GM18861 (cell line): ENCODE results near the gene ZBTB42.

Experiments
- ATAC-seq: cut with Tn5 transposase; IDR thresholded peaks from one replicate; pipeline ENCODE4 v1.9.1; 2021; ENCODE audit not compliant: unreplicated experiment

ZBTB42 gene

DNA sequence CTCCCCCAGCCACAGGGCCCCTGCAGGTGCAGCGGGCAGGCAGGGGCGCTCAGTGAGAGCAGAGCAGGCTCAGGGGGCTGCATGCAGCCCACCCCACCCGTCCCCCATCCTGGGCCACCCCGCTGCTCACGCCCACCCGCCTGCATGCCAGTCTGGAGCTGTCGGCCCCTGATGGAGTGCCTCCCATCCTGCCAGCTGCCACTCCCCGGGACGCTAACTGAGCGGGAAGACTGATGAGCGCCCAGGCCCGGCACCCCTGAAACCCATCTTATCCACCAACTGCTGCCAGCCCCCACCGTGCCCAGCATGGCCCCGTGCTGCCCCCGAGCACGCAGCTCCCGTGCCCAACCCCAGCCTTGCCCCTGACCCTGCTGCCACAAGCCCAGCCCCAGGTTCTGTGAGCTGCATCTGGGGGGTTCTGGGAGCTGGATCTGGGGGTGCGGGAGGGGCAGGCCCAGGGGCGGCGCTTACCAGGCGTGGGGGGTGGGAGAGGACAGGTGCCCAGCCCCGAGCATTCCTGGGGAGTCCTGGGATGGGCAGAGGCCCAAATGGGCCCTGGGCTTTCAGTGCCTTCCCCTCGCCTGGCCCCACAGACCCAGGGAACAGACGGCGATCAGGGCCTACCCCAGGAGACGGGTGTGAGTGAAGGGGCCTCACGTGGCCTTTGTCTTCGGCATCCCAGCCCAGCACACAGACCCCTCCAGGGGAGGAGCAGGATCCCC is 18.7 kb upstream of the ZBTB42 start:
- ATAC-seq = no peak

DNA sequence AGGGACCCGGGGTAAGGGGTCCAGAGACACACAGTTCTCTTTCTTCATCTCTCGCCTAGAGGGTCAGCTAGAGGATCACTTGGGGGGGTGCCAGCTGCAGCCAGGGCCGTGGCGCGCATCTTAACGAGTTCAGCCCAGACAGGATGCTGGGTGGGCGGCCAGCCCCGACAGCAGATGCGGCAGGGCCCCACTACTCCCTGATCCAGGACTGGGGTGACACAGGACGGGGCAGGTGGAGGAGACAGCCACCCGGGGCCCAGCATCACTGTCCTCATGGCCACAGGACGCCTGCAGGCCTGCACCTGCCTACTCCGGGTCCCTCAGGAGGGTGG is 18.1 kb upstream of the ZBTB42 start:
- ATAC-seq = no peak

DNA sequence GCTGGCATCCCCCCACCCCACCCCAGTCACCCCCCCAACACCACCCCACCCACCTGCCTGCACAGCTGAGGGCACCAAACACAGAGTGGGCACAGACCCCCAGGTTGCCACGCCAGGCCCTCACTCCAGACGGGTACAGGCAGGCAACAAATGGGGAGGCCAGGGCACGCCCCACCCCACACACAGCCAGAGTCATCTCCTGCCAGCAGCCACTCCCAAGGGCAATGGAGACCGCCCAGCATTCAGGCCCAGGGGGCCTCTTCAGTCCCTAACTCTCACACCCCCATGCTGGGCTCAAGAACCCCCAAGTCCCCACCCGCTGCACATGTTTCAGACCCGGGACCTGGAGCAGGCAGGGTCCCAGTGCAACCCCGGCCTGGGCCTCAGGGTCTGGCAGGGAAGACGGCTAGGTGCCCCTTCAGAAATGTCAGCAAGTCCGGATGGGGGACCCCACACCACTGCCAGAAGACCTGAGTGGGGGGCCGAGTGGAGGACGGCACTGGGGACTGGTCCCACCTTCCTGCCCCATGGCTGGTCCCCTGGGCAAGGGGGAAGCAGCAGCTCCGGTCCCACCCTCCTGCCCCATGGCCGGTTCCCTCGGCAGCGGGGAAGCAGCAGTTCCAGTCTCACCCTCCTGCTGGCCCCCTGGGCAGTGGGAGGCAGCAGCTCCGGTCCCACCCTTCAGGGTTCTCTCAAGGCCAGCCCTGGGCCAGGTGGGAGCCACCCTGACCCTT is 17.2 kb upstream of the ZBTB42 start:
- ATAC-seq = no peak

DNA sequence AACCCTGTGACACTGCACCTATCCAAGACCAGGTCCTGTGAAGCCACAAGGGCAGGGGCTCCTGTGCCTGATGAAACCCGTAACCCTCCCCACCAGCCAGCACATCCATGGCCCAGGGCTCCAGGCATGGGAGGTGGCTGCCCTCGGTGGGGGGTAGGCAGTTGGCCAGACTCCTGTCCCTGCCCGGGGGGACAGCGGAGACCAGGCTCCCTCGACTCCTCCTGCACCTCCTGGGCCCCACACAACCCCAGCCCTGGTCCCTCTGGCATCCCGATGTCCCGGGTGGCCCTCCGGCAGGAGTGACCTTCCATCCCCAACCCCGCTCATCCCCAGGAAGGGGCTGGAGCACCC is 16.7 kb upstream of the ZBTB42 start:
- ATAC-seq = no peak

DNA sequence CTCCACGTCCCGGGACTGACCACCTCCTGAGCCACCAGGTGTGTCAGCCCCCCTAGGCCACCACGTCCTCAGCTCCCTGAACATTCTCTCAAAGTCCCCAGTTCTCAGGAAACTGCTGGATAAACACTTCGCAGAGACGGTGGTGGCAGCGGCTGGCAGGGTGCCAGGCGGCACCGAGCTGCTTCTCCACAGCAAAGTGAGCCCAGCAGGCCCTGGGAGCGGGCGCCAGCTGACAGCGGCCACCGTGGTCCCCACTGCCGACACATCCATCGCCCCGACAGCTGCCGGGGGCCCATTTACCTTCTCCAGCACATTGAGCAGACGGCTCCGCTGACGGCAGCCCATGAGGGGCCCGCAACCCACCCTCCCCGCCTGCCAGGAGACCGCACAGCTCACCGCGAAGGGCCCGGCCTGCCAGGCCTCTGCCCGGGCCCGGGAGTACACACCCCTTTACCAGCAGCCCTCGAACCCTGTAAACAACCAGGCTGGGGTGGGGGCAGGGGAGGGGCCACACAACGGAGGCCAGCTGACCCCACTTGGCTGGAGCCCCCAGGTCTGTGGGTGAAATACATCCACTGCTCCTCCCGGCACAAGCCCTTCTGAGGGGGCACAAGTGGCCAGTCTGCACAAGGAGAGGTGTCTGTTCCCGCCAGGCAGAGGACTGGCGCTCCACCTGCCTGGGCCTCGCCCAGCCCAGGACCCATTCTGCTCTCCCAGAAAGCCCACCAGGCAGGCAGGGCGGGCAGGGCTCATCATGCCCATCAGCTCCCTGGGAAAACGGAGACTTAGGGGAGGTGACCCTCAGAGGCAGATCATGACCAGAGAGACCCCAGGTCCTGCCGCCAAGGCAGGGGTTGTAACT is 15.8 kb upstream of the ZBTB42 start:
- ATAC-seq = no peak

DNA sequence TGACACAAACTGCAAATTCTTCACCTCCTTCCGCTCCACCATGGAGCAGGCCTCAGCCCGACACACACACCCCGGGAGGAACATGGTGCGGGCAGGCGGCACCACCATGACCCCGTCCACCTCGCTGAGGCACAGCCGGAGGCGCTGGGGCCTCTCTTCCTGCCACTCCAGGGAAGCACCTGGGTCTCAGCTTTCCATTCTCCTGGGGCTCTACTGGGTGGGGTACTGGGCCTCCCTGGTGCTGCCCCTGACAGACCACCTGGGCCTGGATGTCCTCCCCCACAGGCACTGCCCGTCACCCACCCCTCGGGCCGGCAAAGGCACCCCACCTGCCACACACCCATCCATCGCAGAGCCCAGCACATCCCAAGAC is 15.2 kb upstream of the ZBTB42 start:
- ATAC-seq = no peak

DNA sequence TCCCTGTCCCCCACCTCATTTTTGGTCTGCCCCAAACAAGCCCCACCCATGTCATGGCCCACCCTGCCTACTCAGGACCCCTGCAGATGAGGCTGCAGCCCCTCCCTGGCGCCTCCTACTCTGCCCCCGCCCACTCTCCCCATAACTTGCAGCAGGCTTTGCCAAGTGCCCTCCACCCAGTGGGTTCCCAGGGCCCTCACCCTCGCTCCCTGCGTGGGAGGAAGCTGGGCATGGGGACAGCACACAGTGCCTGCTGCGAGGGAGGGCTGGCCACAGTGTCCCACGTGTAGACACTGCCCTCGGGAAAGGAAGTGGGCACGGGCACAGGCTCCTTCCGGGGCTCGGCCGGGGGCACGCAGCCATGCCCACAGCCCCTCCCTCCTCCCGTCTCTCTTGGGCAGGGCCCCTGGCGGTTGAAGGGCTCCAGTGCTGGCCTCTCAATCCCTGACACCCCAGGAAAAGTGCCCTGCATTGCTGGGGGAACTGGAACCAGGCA is 14.8 kb upstream of the ZBTB42 start:
- ATAC-seq = no peak

DNA sequence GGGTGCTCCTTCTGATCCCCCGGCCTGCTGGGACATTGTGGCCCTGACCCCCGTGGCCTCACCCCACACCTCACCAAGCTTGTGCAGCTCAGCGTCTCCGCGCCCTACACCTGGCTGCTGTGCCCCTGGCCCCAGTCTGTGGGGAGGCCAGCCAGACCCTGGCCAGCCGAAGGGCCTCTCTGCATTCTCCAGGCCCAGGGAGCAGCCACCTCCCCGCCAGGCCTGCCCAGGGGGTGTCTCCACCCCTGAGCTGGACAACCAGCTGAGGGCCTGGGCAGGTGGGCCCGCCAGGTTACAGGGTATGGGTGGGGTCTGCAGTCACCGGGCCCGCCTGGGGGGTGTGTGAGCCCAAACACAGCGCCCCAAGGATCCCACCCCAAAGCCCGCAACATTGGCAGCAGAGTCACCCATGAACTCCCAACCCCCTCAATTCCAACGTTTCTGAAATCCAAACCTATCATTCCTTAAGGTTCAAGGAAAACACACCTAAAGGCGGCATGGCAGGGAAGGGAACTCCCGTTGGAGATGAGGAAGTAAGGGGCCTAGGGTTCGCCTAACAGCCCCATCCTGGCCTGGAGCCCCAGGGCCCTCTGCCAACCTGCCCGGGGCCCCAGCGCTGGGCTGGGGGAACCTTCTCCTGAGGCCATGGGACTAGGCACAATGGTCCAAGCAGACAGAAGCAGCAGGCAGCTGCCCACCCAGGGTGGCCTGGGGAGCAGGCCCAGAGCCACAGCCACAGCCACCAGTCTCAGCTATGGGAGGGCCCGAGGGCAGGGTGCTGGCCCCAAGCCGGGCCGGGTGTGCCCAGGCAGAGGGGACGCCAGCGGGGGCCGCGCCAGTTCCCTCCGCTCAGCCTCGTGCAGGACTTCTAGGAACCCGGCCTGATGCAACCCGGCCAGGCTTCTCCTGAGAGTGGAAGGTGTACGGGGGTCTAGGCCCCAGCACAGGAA is 13.9 kb upstream of the ZBTB42 start:
- no peak for ATAC-seq

DNA sequence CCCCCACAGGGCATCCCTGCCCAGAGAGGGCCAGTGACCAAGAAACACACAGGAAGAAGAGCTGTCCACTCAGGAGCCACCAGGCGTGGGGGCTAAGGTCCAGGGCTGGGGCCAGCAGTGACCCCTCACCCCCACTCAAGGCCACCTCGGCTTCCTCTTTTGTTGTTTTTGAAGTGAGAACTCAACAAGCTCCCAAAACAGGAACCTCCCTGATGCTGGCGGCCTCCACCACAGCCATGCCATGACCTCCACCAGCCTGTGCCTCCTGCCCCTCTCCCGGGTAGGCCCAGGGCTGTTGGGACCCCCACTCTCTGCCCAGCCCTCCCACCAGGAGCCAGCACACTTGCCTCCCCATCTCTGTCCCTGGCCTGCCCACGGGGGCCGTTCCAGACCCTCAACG is 13.2 kb upstream of the ZBTB42 start:
- ATAC-seq = no peak

DNA sequence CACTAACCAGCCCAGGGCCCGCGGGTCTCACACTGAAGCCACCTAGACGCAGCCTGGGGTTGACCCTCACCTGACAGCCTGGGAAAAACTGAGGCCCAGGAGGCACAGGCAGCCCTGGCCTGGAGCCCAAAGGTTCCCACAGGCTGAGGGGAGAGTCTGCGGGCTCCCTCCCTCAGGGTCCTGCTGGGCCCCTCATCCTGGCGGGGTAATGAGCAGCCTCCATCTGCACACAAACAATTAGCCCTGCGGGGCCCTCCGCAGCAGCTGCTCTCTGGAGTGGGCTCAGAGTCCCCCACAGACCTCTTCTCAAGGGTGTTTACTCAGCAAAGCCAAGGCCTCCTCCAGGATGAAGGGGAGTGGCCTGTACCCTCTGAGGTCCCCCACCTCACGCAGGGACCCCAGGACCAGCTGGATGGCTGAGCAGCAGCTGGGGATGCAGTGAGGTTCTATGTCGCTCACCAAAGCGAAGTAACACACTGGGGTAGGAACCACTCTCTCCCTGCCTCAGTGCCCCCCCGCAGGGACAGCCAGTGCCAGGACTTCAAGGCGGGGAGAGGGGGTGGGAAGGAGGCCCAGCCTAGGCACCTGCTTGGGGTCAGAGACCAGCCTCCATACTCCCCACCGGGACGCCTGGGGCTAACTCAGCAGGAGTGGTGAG is 12.6 kb upstream of the ZBTB42 start:
- ATAC-seq = no peak

DNA sequence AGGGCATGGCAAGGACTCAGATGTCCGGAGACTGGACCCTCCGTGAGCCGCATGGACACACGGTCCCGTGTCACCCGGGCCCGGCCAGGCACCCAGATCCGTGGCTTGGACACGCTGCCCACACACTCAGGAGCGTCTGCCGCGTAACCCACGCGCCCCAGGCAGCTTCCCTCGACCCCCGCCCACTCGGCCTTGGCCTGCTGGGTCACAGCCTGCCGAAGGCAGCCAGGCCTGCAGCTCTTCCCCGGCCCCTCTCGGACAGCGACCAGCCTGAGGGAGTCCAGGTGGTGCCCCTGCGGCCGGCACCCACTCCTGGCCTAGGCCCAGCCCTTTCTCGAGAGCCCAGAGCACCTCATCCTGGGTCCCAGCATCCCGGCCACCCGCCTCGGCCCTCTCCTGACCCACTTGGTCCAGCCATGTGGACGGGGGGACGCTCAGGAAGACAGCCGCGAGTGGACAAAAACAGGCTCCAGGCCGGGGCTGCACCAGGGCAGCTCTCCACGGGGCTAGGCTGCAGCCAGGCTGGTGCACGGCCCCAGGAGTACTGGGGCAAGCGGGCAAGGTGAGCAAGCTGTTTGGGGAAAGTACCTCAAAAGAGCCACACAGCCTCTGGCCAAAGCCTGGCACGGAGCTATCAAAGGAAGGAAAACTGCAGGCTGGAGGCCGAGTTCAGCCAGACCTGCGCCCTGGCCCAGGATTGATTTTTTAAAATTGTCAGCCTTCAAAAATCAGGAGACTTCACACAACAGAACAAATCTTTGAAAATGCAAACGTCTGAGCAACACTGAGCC is 11.8 kb upstream of the ZBTB42 start:
- ATAC-seq = no peak

DNA sequence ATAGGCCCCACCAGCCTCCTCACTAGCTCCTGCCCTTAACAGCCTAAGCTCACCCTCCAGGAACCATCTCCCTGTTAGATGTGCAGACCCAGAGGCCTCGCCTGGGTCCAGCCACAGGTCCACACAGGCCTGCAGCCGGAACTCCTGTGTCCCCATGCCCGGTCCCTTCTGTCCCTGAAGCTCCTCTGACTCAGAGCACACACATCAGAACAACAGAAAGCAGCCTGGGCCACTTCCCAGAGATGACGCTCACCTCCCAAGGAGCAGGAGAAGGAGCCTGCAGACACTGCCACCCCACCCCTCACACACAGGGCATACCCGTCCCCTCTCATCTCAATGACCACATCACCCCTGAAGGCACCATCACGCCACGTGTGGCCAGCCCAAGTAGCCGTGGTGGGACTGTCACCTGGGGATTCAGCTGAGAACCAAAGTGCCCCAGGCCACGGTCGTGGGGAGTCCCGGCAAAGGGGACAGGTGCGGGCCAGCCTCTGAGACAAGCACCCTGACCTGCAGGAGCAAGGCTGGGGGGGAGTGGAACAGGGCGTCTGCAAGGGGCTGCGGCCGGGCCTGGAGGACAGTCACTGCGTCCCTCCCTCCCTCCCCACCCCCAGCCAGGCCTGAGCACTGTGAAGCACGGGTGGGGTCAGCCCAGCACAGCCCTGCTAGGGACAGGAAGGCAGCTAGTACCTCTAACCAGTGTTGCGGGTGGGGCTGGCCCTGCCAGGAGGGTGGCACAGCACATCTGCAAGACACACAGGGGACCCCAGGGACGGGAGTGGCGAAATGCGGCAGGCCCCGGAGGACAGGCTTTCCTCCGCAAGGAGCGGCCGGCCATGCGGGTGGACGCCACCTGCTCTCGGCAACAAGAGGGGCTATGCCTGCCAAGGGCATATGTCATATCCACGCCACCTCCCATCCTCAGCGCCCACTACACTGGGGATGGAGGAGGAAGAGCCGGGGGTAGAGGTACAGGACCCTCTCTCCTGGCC is 10.9 kb upstream of the ZBTB42 start:
- no peak for ATAC-seq

DNA sequence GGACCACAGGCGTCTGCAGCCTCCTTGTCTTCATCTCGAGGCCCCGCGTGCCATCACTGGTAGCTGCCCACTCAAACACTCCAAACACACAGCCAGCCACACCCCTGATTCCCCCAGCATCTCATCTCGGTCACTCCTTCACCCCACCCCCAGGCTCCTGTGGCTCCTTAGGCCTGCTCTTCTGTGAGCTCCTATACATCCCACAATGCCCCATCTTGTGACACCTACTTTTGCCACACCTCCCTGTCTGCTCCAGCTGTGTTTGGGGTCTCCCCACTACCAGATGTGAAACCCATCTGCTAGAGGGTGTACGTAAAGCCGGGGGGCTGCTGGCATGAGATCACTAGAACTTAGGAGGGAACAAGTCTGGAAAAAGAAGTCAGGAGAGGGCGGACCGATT is 9.5 kb upstream of the ZBTB42 start:
- ATAC-seq = no peak

DNA sequence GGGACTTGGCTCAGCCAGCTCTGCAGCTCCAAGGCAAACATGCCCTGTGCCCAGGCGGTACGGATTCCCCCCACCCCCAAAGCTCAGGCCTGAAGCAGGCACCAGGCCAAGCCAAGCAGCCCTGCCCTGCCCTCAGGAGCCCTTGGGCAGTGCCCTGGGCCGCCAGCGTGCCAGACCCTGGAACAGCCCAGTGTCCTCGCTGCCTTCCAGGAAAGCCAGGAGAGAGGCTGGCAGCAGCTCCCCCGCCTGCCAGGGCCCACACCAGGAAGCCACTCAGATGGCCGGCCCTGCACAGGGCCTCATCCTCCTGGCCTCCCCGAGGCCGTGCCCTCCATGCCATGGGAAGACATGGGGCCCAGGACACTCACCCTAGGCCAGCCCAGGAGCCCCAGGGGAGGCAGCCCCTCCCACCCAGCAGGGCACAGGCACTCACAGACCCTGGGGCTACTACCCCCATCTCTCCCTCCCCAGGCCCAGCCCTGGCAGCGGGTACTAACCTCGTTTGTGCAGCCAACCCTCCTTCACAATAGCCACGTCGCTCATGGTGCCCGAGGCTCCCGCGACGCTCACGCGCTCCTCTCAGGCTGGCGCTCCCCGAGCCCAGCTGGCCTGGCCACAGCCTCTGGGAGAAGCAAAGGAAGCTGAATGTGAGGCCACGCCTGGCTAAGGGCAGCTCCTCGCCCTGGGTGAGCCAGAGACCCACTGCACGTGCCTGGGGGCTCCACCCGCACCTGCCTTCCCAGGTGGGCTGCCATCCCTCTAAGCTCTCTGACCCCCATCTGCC is 8.6 kb upstream of the ZBTB42 start:
- no peak for ATAC-seq

DNA sequence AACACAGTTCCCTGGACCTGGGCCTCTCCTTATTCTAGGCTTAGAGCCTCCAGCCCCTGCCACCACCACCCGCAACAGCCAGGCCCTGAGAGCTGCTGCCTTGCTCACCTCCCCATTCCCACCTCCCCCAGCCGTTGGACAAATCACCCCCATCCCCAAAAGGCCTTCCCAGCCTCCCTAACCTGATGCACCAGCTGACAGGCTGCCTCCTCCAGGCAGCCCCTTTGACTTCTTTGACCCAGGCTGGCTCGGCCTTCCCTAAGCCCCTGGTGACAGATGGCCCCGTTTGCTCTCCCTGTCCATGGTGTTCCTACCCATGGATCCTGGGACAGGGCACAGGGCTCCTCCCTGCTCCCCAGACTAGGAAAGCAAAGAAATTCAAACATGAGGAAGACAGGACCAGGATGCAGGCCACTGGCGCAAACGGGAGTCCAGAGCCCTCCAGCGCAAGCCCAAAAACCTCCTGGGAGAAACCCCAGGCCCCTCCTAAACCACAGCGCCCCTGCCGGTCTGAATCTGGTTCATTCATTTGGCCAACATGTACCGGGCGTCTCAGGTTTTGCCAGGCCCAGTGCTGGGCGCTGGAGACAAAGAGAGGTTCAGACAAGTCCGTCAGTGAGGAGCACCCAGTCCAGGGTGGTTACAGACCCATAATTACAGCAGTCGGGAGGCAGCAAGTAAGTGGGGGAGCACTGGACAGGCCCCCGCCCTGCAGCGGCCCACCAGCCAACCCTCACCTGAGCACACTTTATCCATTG is 7.8 kb upstream of the ZBTB42 start:
- ATAC-seq = no peak

DNA sequence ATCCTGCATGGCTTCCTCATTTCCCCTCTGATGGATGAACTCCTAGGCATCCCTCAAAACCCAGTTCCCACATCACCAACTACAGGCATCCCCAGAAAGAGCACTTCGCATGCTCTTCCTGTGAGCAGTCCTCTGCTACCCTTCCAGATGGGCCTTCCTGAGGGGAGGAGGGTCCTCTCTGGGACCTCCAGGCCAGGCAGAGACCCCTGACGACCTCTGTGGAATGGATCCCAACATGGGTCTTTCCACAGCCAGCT is 7.3 kb upstream of the ZBTB42 start:
- no peak for ATAC-seq

DNA sequence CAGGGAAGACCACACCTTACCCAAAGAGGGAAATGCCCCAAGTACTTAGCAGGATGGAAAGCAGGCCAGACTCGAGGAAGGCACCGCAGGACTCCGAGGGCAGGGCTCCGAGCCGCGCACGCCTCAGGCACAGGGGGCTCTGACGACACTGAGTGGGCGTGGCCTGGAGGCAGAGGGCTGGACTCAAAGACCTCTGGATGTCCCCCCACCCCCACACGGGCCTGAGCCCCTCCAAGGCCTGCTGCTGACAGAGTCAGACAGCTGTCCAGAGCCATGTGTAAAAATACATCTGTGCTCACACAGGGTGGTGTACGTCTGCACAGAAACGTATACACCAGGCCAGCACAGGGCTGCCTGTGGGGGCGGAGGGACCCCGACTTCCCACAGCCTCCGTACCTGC is 6.8 kb upstream of the ZBTB42 start:
- no peak for ATAC-seq
